Smooth muscle cell (in vitro differentiated cells): ENCODE results near the gene SYNE2. TPM values are rescaled to one million over a fixed set of nuclear protein-coding genes. Genes with fewer than 3 reads are reported as not detected.

ENCODE experiments used
- DNase-seq: peaks from one replicate; lab custom pipeline; 2025; ENCODE audit not compliant: unreplicated experiment; lab: John Stamatoyannopoulos, UW
- H2AFZ ChIP-seq: fragments of 200-600 bp; sonication (generic); 2 replicates; pipeline ENCODE4 v1.6.0; 2016; ENCODE audit warnings: antibody characterized with exemption, low read depth, mild to moderate bottlenecking
- H3F3A ChIP-seq: fragments of 200-600 bp; sonication (generic); 2 replicates; pipeline ENCODE4 v1.6.0; 2017; ENCODE audit warnings: antibody characterized with exemption, low read depth
- H3K27ac ChIP-seq: fragments of 200-600 bp; sonication (generic); 2 replicates; pipeline ENCODE4 v1.5.1; 2016; ENCODE audit warnings: low read depth, mild to moderate bottlenecking
- H3K27me3 ChIP-seq: fragments of 200-600 bp; sonication (generic); 2 replicates; pipeline ENCODE4 v1.6.1; 2016; ENCODE audit warnings: low read depth, mild to moderate bottlenecking
- H3K36me3 ChIP-seq: fragments of 200-600 bp; sonication (generic); 2 replicates; pipeline ENCODE4 v1.5.1; 2016; ENCODE audit warnings: low read depth
- H3K4me1 ChIP-seq: fragments of 200-600 bp; sonication (generic); 2 replicates; pipeline ENCODE4 v1.5.1; 2016; ENCODE audit warnings: low read depth
- H3K4me2 ChIP-seq: fragments of 200-600 bp; sonication (generic); 2 replicates; pipeline ENCODE4 v1.6.0; 2016; ENCODE audit warnings: mild to moderate bottlenecking
- H3K4me3 ChIP-seq: fragments of 200-600 bp; sonication (generic); 2 replicates; pipeline ENCODE4 v1.5.1; 2016; ENCODE audit warnings: mild to moderate bottlenecking
- H3K79me2 ChIP-seq: fragments of 200-600 bp; sonication (generic); 2 replicates; pipeline ENCODE4 v1.6.0; 2016; ENCODE audit warnings: low read depth, mild to moderate bottlenecking
- H3K9ac ChIP-seq: fragments of 200-600 bp; sonication (generic); 2 replicates; pipeline ENCODE4 v1.6.0; 2016; ENCODE audit warnings: low read depth
- H3K9me3 ChIP-seq: fragments of 200-600 bp; sonication (generic); replicated peaks from 2 replicates; pipeline ENCODE4 v1.5.1; 2016; ENCODE audit warnings: low read depth
- H4K20me1 ChIP-seq: fragments of 200-600 bp; sonication (generic); 2 replicates; pipeline ENCODE4 v1.6.0; 2016; ENCODE audit warnings: low read depth
- WGBS: methylation state at CpG from one replicate; pipeline ENCODE4 v1.1.7; 2016; ENCODE audit warnings: low lambda C conversion rate; 5-methylcytosine and 5-hydroxymethylcytosine counted together
- polyA plus RNA-seq: library from polyadenylated mRNA; unstranded; fragments of >200 nt; fragmentation: Nextera tagmentation; extraction: Ambion mirVana; gene quantifications from 2 replicates; pipeline ENCODE4 v1.2.1, GENCODE V29; 2016
- total RNA-seq: library from RNA; depleted of rRNA; stranded (reverse); fragments of >200 nt; gene quantifications from 2 replicates; pipeline ENCODE4 v1.2.3, GENCODE V29; 2014
- TF ChIP-seq, protein P1 (sequence below): fragments of 200-600 bp; sonication (generic); IDR thresholded peaks from 2 replicates; pipeline ENCODE4 v1.5.1; 2017; ENCODE audit warnings: borderline replicate concordance, mild to moderate bottlenecking, antibody characterized with exemption; ENCODE audit not compliant: insufficient read depth, poor library complexity, severe bottlenecking

SYNE2 gene
- total and polyA plus RNA-seq, 2 experiments from 2014 or later: 4.8 to 20.9 TPM

DNA sequence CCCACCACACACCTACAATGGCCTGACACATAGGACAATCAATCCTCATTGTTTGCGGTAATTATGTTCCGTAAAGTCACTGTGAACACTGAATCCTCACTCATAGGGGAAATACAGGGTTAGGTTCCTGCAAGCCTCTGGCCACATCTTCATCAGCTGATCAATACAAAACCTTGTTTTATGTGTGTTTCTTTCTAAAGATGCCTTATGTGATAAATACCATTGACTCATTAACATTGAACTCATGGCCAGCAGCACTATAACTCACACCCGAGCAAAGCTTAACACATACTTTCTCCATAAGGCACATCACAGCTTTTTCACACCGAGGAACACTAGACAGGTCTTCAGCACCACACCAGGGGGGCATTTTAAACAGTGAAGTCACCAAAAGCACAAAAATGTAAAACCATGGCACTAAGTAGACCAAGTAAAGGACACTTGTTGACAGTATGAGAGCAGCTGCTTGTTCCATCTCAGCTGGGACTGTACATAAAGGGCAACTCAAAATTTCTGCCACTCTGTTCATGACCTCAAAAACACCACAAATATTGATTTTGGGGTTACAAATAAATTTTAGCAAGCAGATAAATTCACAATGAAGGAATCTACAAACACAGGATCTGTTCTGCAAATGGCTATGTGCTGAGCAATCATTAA is 380.9 kb downstream of the SYNE2 start:
- DNase-seq: no peak
- Histone ChIP-seq H3K4me1 (no peaks in the 10 kb centered on the region), H3K4me3 (no peak overlapping the region), H3F3A (no peaks in the 10 kb centered on the region), H2AFZ (no peak overlapping the region), H3K9ac (no peak overlapping the region), H4K20me1 (no peaks in the 10 kb centered on the region), H3K27ac (no peak overlapping the region), H3K4me2 (no peak overlapping the region), H3K79me2 (no peaks in the 10 kb centered on the region), H3K27me3 (no peaks in the 10 kb centered on the region), H3K36me3 (no peaks in the 10 kb centered on the region), H3K9me3 (no peaks in the 10 kb centered on the region)
- WGBS: 89% methylated on average over 4 of the region's 4 CpGs
- TF ChIP-seq, protein P1, sequence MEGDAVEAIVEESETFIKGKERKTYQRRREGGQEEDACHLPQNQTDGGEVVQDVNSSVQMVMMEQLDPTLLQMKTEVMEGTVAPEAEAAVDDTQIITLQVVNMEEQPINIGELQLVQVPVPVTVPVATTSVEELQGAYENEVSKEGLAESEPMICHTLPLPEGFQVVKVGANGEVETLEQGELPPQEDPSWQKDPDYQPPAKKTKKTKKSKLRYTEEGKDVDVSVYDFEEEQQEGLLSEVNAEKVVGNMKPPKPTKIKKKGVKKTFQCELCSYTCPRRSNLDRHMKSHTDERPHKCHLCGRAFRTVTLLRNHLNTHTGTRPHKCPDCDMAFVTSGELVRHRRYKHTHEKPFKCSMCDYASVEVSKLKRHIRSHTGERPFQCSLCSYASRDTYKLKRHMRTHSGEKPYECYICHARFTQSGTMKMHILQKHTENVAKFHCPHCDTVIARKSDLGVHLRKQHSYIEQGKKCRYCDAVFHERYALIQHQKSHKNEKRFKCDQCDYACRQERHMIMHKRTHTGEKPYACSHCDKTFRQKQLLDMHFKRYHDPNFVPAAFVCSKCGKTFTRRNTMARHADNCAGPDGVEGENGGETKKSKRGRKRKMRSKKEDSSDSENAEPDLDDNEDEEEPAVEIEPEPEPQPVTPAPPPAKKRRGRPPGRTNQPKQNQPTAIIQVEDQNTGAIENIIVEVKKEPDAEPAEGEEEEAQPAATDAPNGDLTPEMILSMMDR: no peak

DNA sequence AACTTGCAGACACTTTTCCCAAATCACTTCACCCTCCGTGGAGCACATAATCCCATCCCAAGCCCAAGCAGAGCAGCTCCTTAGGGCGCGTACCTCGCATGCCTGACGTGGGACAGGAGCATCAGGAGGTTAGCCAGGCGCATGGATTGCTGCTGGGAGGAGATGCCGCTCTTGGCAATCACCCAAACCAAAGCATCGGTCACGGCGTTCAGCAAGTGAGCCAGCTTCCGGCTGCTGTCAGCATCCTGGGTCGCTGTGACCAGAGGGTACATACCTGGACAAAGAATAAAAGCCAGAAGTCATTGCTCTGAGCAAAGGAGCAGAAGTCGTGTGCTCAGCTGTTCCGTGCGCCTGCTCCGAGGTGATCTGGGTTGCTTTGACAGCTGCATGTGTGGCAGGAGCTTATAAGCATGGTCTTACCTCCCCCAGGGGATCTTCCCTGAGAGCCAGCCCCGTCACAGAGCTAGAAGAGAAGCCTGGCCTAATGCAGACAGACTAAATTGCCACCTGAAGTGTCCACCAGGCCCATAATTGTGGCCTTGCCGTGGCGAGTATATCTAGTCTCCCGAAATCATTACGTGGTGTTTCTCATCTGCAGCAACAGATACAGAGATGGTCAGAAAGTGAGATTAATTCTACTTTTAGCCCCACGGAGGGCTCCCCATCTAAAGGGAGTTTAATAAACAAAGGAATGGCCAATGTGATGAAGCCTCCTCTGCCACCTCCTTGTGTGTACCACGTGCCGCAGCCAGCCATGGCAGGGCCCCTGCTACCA is 382.3 kb downstream of the SYNE2 start:
- H3K79me2 ChIP-seq: no peaks in the 10 kb centered on the region
- no peak for DNase-seq
- no peaks in the 10 kb centered on the region for H3K27me3 ChIP-seq
- H4K20me1 ChIP-seq: no peaks in the 10 kb centered on the region
- H3K4me3 ChIP-seq: no peak overlapping the region
- no peaks in the 10 kb centered on the region for H3K4me1 ChIP-seq
- H3K27ac ChIP-seq: no peak overlapping the region
- H2AFZ ChIP-seq: no peak overlapping the region
- H3K36me3 ChIP-seq: no peaks in the 10 kb centered on the region
- H3K4me2 ChIP-seq: no peak overlapping the region
- H3K9ac ChIP-seq: no peak overlapping the region
- no peaks in the 10 kb centered on the region for H3K9me3 ChIP-seq
- H3F3A ChIP-seq: no peaks in the 10 kb centered on the region
- WGBS: 87% methylated on average over 24 of the region's 24 CpGs
- TF ChIP-seq, protein P1: no peak

DNA sequence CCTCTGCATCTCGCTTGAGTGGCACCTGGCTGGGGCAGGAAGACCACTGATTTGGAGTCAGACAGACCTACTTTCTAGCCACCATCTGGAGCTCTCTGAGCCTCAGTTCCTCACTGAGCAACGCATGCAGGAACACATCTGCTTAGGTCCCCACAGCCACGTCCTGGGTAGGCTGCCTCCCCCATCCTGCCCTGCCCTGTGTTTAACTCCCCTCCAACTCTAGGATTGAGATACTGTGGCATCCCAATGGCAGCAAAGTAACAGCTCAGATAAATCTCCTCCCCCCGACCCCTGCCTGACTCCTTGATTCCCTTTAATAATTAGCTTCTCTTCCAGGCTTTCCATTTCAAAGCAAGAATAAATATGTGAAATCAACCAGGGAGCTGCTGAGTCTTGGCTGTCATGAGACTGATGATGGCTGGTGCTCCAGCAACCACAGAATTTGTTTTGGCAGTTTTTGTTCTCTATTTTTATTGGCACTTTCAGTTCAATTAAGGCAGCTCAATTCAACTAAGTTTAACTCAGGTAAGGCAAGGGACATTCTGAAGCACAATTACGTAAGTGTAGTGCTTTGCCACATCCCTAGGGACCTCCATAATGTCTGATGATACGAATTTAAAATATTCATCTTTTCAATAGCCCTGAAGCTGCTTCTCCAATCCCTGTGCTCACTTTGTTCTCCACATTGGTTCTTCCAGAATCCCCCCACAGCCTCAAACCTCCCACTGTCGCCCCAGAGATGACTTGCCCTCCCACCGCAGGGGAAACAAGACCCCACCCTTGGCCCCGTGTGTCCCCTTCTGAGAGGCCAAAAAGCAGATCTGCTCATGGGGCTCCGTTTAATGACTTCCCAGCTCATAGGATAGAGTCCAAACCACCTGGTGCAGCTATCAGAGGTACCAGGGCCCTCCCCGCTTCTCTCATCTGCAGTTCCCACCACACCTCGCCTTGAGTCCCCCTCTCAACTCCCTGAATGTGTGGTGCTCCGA is 383.1 kb downstream of the SYNE2 start:
- Histone ChIP-seq H3K79me2 (no peaks in the 10 kb centered on the region), H3K4me2 (no peak overlapping the region), H3K9ac (no peak overlapping the region), H3K4me3 (no peak overlapping the region), H2AFZ (no peak overlapping the region), H3K9me3 (no peaks in the 10 kb centered on the region), H3K27me3 (no peaks in the 10 kb centered on the region), H3K36me3 (no peaks in the 10 kb centered on the region), H3K27ac (no peak overlapping the region), H4K20me1 (no peaks in the 10 kb centered on the region), H3F3A (no peaks in the 10 kb centered on the region), H3K4me1 (no peaks in the 10 kb centered on the region)
- TF ChIP-seq, protein P1: no peak
- no peak for DNase-seq
- WGBS: 83% methylated on average over 13 of the region's 13 CpGs
